HepG2 (cell line): Measurements from ENCODE around the gene ZNF800. TPM values are rescaled to one million over a fixed set of nuclear protein-coding genes. Genes with fewer than 3 reads are reported as not detected.
A peak's percentile ranks its signal among the peaks of the same experiment; 100 is the strongest.

ENCODE experiments used
- AGO2 ChIP-seq: fragments of 200-400 bp; formaldehyde crosslinking; optimal IDR thresholded peaks from 2 replicates; pipeline ENCODE3; 2017; ENCODE audit warnings: mild to moderate bottlenecking, low read depth, low read length, moderate library complexity
- ARNT2 ChIP-seq: sonication (generic); formaldehyde crosslinking; IDR thresholded peaks from 2 replicates; pipeline ENCODE4 v1.8.0; 2022; ENCODE audit warnings: mild to moderate bottlenecking, low read depth, missing genetic modification reagents, moderate library complexity
- BCL3 ChIP-seq: sonication (generic); formaldehyde crosslinking; IDR thresholded peaks from 2 replicates; pipeline ENCODE4 v1.5.1; 2020; ENCODE audit warnings: mild to moderate bottlenecking, missing genetic modification reagents, moderate library complexity
- CC2D1A ChIP-seq: sonication (generic); formaldehyde crosslinking; IDR thresholded peaks from 2 replicates; pipeline ENCODE4 v1.8.1; 2023; ENCODE audit warnings: mild to moderate bottlenecking, missing genetic modification reagents
- DMTF1 ChIP-seq: sonication (generic); formaldehyde crosslinking; IDR thresholded peaks from 2 replicates; pipeline ENCODE4 v1.4.0; 2020; ENCODE audit warnings: mild to moderate bottlenecking, missing genetic modification reagents
- GABPA ChIP-seq, 2 experiments: IDR thresholded peaks; 2 replicates each; pipeline ENCODE4 v1.6.1; 2011 to 2016; ENCODE audit warnings: low read depth in 2 of 2, low read length in 1 of 2, missing biosample characterization in 1 of 2, missing genetic modification characterization in 1 of 2
- HDAC2 ChIP-seq: sonication (generic); formaldehyde crosslinking; IDR thresholded peaks from 2 replicates; pipeline ENCODE4 v1.4.0; 2020; ENCODE audit warnings: missing genetic modification reagents
- MAFF ChIP-seq: IDR thresholded peaks from 2 replicates; pipeline ENCODE4 v1.6.1; 2011; ENCODE audit warnings: low read depth, low read length, improper control_type of control experiment
- MEIS1 ChIP-seq: sonication (generic); formaldehyde crosslinking; IDR thresholded peaks from 2 replicates; pipeline ENCODE4 v1.9.0; 2021; ENCODE audit warnings: mild to moderate bottlenecking, missing genetic modification reagents, moderate library complexity, borderline replicate concordance
- NCOR1 ChIP-seq: fragments of 200-600 bp; sonication (generic); IDR thresholded peaks from 2 replicates; pipeline ENCODE4 v1.7.0; 2017; ENCODE audit warnings: antibody characterized with exemption, low read length, borderline replicate concordance
- NR2F2 ChIP-seq: IDR thresholded peaks from 2 replicates; pipeline ENCODE4 v1.6.1; 2012; ENCODE audit warnings: low read depth, inconsistent platforms, borderline replicate concordance
- PAXIP1 ChIP-seq: sonication (generic); formaldehyde crosslinking; conservative IDR thresholded peaks from 2 replicates; pipeline ENCODE4 v1.4.0; 2020; ENCODE audit warnings: mild to moderate bottlenecking, missing genetic modification reagents, moderate library complexity
- PHF21A ChIP-seq: sonication (generic); formaldehyde crosslinking; IDR thresholded peaks from 2 replicates; pipeline ENCODE4 v1.5.0; 2020; ENCODE audit warnings: mild to moderate bottlenecking, missing genetic modification reagents
- POLR2G ChIP-seq: fragments of 200-400 bp; formaldehyde crosslinking; IDR thresholded peaks from 2 replicates; pipeline ENCODE4 v1.6.1; 2018; ENCODE audit warnings: mild to moderate bottlenecking, low read depth, low read length, moderate library complexity
- RNF2 ChIP-seq: fragments of 450-650 bp; conservative IDR thresholded peaks from 2 replicates; pipeline ENCODE4 v1.6.1; 2016; ENCODE audit warnings: low read depth
- SATB2 ChIP-seq: sonication (generic); formaldehyde crosslinking; IDR thresholded peaks from 2 replicates; pipeline ENCODE4 v1.5.0; 2020; ENCODE audit warnings: missing genetic modification reagents
- SIX4 ChIP-seq: sonication (generic); formaldehyde crosslinking; IDR thresholded peaks from 2 replicates; pipeline ENCODE4 v1.4.0; 2020; ENCODE audit warnings: missing genetic modification reagents
- ZMYM3 ChIP-seq: sonication (generic); formaldehyde crosslinking; IDR thresholded peaks from 2 replicates; pipeline ENCODE4 v1.5.1; 2020; ENCODE audit warnings: mild to moderate bottlenecking, missing genetic modification reagents
- ZNF276 ChIP-seq: sonication (generic); formaldehyde crosslinking; IDR thresholded peaks from 2 replicates; pipeline ENCODE4 v1.4.0; 2020; ENCODE audit warnings: mild to moderate bottlenecking, low read depth, missing genetic modification reagents
- ZNF296 ChIP-seq: sonication (generic); formaldehyde crosslinking; conservative IDR thresholded peaks from 2 replicates; pipeline ENCODE4 v1.5.0; 2020; ENCODE audit warnings: mild to moderate bottlenecking, missing genetic modification reagents
- ZNF878 ChIP-seq: sonication (generic); formaldehyde crosslinking; IDR thresholded peaks from 2 replicates; pipeline ENCODE4 v1.8.1; 2023; ENCODE audit warnings: mild to moderate bottlenecking, missing genetic modification reagents, moderate library complexity
- polyA plus RNA-seq, 8 experiments: library from polyadenylated mRNA; depleted of rRNA in 3 of 8; stranded (reverse) in 7 of 8; unstranded in 1 of 8; fragments of >200 nt; fragmentation: Illumina TruSeq in 4 of 8; extraction: Trizol in 4 of 8; gene quantifications; 2 replicates each; pipeline versions ENCODE4 v1.2.1 to v1.2.3, GENCODE V29; 2011 to 2016; ENCODE audit warnings: low read depth in 4 of 8, missing spikeins in 1 of 8, mixed read lengths in 1 of 8; ENCODE audit not compliant: insufficient read depth in 1 of 8
- total RNA-seq, 5 experiments: library from RNA; depleted of rRNA; stranded (reverse); fragments of >200 nt; fragmentation: Illumina TruSeq; extraction: Trizol; gene quantifications; 2 replicates each; pipeline ENCODE4 v1.2.3, GENCODE V29; 2016; ENCODE audit warnings: low read depth in 1 of 5

The ZNF800 gene
- total and polyA plus RNA-seq, 2 of the 13 experiments (the other 11 are each of a cell fraction or from before 2014, with no cell fraction given), result 7.1 to 12.7 TPM

GRCh38 chr7:127392566-127393367, at the start of gene ZNF800 (continued):
- no peak for TF ChIP-seq ZNF276 (CRISPR knock-in tag)
- TF ChIP-seq AGO2, result no peak
- peak; percentile 93 for TF ChIP-seq POLR2G
- TF ChIP-seq ZNF878 (CRISPR knock-in tag), result no peak
- TF ChIP-seq ZMYM3 (CRISPR knock-in tag), result no peak
- TF ChIP-seq SATB2 (CRISPR knock-in tag), result no peak
- TF ChIP-seq RNF2, result no peak
- no peak for TF ChIP-seq CC2D1A (CRISPR knock-in tag)
- no peak for TF ChIP-seq DMTF1 (CRISPR knock-in tag)
- TF ChIP-seq BCL3 (CRISPR knock-in tag), result no peak
- no peak; the same call in 1 of the 2 replicates for TF ChIP-seq NR2F2
- peak; percentile 76; the same call in 1 of the 2 replicates for TF ChIP-seq MEIS1 (CRISPR knock-in tag)
- TF ChIP-seq SIX4, result no peak
- no peak for TF ChIP-seq MAFF
- no peak for TF ChIP-seq PAXIP1 (CRISPR knock-in tag)
- TF ChIP-seq PHF21A (CRISPR knock-in tag), result 0 out of 2 replicates have a peak, but pooled peaks have one; percentile 25
- peak; percentile 92 for TF ChIP-seq GABPA (IDR thresholded peaks at IDR 0.05; ENCODE audit: low read depth, low read length)
- peak; percentile 91 for TF ChIP-seq GABPA (CRISPR knock-in tag; IDR thresholded peaks at IDR 0.05; ENCODE audit: low read depth)
- TF ChIP-seq ARNT2 (CRISPR knock-in tag), result peak; percentile 34; the same call in 1 of the 2 replicates
- TF ChIP-seq NCOR1, result no peak
- no peak for TF ChIP-seq HDAC2 (CRISPR knock-in tag)
- no peak for TF ChIP-seq ZNF296 (CRISPR knock-in tag)
